OCI-LY7 (cell line): ENCODE data around the gene ACP5.

Source experiments
- CTCF ChIP-seq: fragments of 200-600 bp; sonication (generic); conservative IDR thresholded peaks from 2 replicates; pipeline ENCODE4 v1.5.1; 2014; ENCODE audit warnings: mild to moderate bottlenecking, antibody characterized with exemption, low read length, moderate library complexity, mixed read lengths
- EZH2phosphoT487 ChIP-seq: fragments of 200-600 bp; sonication (generic); IDR thresholded peaks from 2 replicates; pipeline ENCODE4 v1.6.1; 2018; ENCODE audit warnings: low read depth, borderline replicate concordance, mild to moderate bottlenecking, mixed run types, antibody characterized with exemption, low read length, moderate library complexity, mixed read lengths

DNA sequence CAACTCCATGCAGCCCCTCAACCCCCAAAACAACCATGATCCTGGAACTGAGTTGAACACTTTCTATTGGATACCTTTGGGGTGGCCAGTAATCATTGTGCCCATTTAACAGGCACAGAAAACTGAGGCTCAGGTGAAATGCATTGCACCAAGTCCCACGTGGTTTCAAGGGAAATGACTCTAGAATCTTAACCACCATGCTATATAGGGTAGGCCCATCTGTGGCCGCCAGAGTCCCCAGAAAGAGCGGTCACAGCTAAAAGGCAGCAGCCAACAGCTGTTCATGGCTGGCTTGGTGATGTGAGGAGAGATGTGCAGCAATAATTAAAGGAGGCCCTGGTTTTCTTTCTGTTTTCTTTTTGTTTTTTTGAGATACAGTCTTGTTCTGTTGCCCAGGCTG lies 36.2 kb downstream of the ACP5 start:
- TF ChIP-seq CTCF (no peak), EZH2phosphoT487 (no peak)
